GM12878 (cell line): ENCODE data around the gene COMMD1. TPM values are rescaled to one million over a fixed set of nuclear protein-coding genes. Genes with fewer than 3 reads are reported as not detected.

Experiments
- ATAC-seq: fragments of 200-7000 bp; cut with Tn5 transposase; 3 replicates; pipeline ENCODE4 v1.9.1; 2020; ENCODE audit warnings: mild to moderate bottlenecking, moderate library complexity
- BruUV-seq: library from RNA; stranded (reverse); fragments of 400-500 nt; replicated peaks from 2 replicates; lab custom pipeline; 2021; lab: Mats Ljungman, UMichigan
- CTCF ChIA-PET: fragments of 300-600 bp; sonication (Branson Sonifier 250); formaldehyde crosslinking; extraction: SDS; loops from one replicate; lab custom pipeline; 2021; ENCODE audit warnings: inconsistent platforms; lab: Yijun Ruan, JAX
- POLR2A ChIA-PET: fragments of 350-600 bp; formaldehyde crosslinking; extraction: SDS; loops from one replicate; lab custom pipeline; 2021; ENCODE audit warnings: inconsistent platforms; lab: Charles Lee
- RAD21 ChIA-PET: fragments of 300-600 bp; sonication (Branson Sonifier 250); formaldehyde crosslinking; loops from one replicate; lab custom pipeline; 2023; ENCODE audit warnings: antibody characterized with exemption; ENCODE audit not compliant: unreplicated experiment; lab: Charles Lee
- SMC1A ChIA-PET: fragments of 300-600 bp; sonication (Branson Sonifier 250); formaldehyde crosslinking; loops from one replicate; lab custom pipeline; 2023; ENCODE audit not compliant: unreplicated experiment, uncharacterized antibody; lab: Charles Lee
- DNase-seq: peaks from one replicate; pipeline ENCODE4 v3.0.0-alpha.2; 2011; ENCODE audit warnings: low read depth, low spot score
- FAIRE-seq: peaks from 3 replicates; lab custom pipeline; 2011; peaks lifted over from hg19 to GRCh38; lab: Jason Lieb, UNC
- H2AFZ ChIP-seq: 2 replicates; pipeline ENCODE4 v1.6.0; 2011; ENCODE audit warnings: low read depth, low read length, control low read depth; ENCODE audit not compliant: control insufficient read depth
- H3K27ac ChIP-seq: 2 replicates; pipeline ENCODE4 v1.5.1; 2011; ENCODE audit warnings: control low read depth; ENCODE audit not compliant: control insufficient read depth, insufficient read depth
- H3K27me3 ChIP-seq, 2 experiments: replicated peaks in 1 of 2; 2 replicates each; pipeline versions ENCODE4 v1.6.0 to v1.6.1; 2011; ENCODE audit warnings: low read length in 1 of 2; ENCODE audit not compliant: control insufficient read depth in 2 of 2, insufficient read depth in 2 of 2
- H3K36me3 ChIP-seq, 2 experiments: 2 replicates each; pipeline ENCODE4 v1.5.1; 2011; ENCODE audit warnings: low read length in 1 of 2; ENCODE audit not compliant: control insufficient read depth in 2 of 2, insufficient read depth in 2 of 2
- H3K4me1 ChIP-seq: 2 replicates; pipeline ENCODE4 v1.6.1; 2011; ENCODE audit warnings: mild to moderate bottlenecking, low read length, moderate library complexity, mixed read lengths; ENCODE audit not compliant: control insufficient read depth, insufficient read depth
- H3K4me2 ChIP-seq: 2 replicates; pipeline ENCODE4 v1.6.0; 2011; ENCODE audit warnings: control low read depth; ENCODE audit not compliant: control insufficient read depth, insufficient read depth
- H3K4me3 ChIP-seq: fragments of 200-600 bp; sonication (generic); 2 replicates; pipeline ENCODE4 v1.5.1; 2016
- H3K79me2 ChIP-seq: 2 replicates; pipeline ENCODE4 v1.6.0; 2011; ENCODE audit warnings: low read length; ENCODE audit not compliant: control insufficient read depth, insufficient read depth
- H3K9ac ChIP-seq: 2 replicates; pipeline ENCODE4 v1.8.0; 2011; ENCODE audit warnings: low read length, control low read depth, mixed read lengths; ENCODE audit not compliant: control insufficient read depth, insufficient read depth
- H3K9me3 ChIP-seq: replicated peaks from 3 replicates; pipeline ENCODE4 v1.5.1; 2011; ENCODE audit warnings: mild to moderate bottlenecking, low read length; ENCODE audit not compliant: control insufficient read depth, insufficient read depth
- H4K20me1 ChIP-seq: 2 replicates; pipeline ENCODE4 v1.6.0; 2011; ENCODE audit not compliant: control insufficient read depth, insufficient read depth
- EGR1 ChIP-seq, 2 experiments: IDR thresholded peaks; 1 replicate in 1 of 2; 2 replicates in 1 of 2; pipeline ENCODE4 v1.6.1; 2011 to 2012; ENCODE audit warnings: low read depth in 2 of 2, low read length in 2 of 2, borderline replicate concordance in 1 of 2, mild to moderate bottlenecking in 1 of 2, moderate library complexity in 1 of 2
- NFYB ChIP-seq: IDR thresholded peaks from 2 replicates; pipeline ENCODE4 v1.6.1; 2011; ENCODE audit warnings: low read depth, mild to moderate bottlenecking, low read length, improper control_type of control experiment, moderate library complexity; ENCODE audit not compliant: insufficient read depth
- SIX5 ChIP-seq: IDR thresholded peaks from 2 replicates; pipeline ENCODE4 v1.6.1; 2011; ENCODE audit warnings: mild to moderate bottlenecking, low read depth, low read length, moderate library complexity; ENCODE audit not compliant: severe bottlenecking
- WGBS: methylation state at CpG from one replicate; pipeline ENCODE4 v1.1.6; 2016; ENCODE audit warnings: low lambda C conversion rate; ENCODE audit not compliant: insufficient replicate concordance, insufficient coverage; ENCODE audit errors: missing lambda C conversion rate; 5-methylcytosine and 5-hydroxymethylcytosine counted together
- in situ Hi-C: fragments of 300-500 bp; cut with MboI; formaldehyde crosslinking; loops from 9 replicates; pipeline ENCODE4 v1.14.3; 2018; ENCODE audit warnings: mixed read lengths
- intact Hi-C: fragments of 100-400 bp; cut with micrococcal nuclease; formaldehyde crosslinking; loops from one replicate; pipeline ENCODE4 v1.14.2; 2022; ENCODE audit not compliant: unreplicated experiment
- polyA plus RNA-seq, 11 experiments: library from polyadenylated mRNA; depleted of rRNA in 4 of 11; unstranded in 6 of 11; stranded (reverse) in 5 of 11; fragments of >200 nt; fragmentation: Nextera tagmentation in 4 of 11; fragmentation: Illumina TruSeq in 1 of 11; extraction: Ambion mirVana in 4 of 11; extraction: Trizol in 1 of 11; gene quantifications; 1 replicate in 1 of 11; 2 replicates in 10 of 11; pipeline versions ENCODE4 v1.2.1 to v1.2.3, GENCODE V29; 2011 to 2016; ENCODE audit warnings: inconsistent platforms in 2 of 11, missing spikeins in 2 of 11, low read depth in 1 of 11
- total RNA-seq, 4 experiments: library from RNA; depleted of rRNA in 3 of 4; stranded (reverse); fragments of >200 nt in 3 of 4; fragmentation: Illumina TruSeq in 1 of 4; extraction: Trizol in 1 of 4; gene quantifications; 2 replicates each; pipeline versions ENCODE4 v1.2.1 to v1.2.3, GENCODE V29; 2013 to 2021
- TF ChIP-seq, protein P1 (sequence below): fragments of 150-350 bp; IDR thresholded peaks from 2 replicates; pipeline ENCODE4 v1.6.1; 2014; ENCODE audit warnings: mild to moderate bottlenecking, low read depth, low read length
- TF ChIP-seq, protein P2 (sequence below): fragments of 450-650 bp; formaldehyde crosslinking; IDR thresholded peaks from 2 replicates; pipeline ENCODE4 v1.4.0; 2020; ENCODE audit warnings: mild to moderate bottlenecking, moderate library complexity

The COMMD1 gene
- total and polyA plus RNA-seq, 10 of the 15 experiments (the other 5 are each of a cell fraction or from before 2014, with no cell fraction given) = 39.7 to 210 (median 53.7) TPM

DNA sequence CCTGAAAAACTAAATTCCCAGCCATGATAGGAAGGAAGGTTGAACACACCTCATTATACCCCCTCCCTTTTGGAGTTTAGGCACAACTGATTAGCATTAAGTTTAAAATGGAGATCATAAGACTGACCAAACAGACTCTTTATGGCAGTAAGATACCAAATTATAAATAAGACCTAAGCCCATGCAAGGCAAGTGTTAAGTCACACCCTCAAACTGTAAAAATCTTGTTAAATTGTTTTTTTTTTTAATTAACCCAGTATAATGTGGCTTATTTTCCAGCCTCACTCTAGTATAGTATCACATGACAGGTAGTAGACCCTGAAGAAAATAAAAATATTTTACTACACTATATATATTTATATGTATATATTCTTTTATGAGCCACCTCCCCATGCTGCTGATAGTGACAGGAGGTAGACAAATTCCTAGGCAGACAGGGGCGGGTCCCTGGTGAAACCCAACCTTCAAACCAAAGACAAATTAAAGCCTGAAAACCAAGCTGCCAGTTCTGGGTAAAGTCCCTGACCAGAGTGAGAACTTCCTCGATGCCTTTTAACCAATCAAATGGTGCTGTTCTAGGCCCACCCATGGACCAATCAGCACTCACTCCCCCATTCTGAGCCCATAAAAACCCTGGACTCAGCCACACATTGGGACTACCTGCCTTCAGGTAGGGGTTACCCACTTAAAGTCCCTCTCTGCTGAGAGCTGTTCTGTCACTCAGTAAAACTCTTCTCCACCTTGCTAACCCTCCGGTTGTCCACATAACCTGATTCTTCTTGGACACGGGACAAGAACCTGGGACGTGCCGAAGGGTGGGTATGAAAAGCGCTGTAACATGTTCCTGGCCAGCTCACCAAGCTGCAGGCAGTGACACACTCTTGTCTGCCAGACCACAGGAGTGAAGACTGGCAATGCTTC, 166.5 kb downstream of the COMMD1 start:
- RAD21 ChIA-PET = no interaction called here
- no peak for DNase-seq
- Histone ChIP-seq H3K9ac (no peak overlapping the region), H3K4me1 (no peaks in the 10 kb centered on the region), H3K4me2 (no peak overlapping the region), H3K79me2 (no peaks in the 10 kb centered on the region), H3K4me3 (no peak overlapping the region), H3K9me3 (peaks cover 10% of the 10 kb centered on the region; the same call in 2 of the 3 replicates), H3K27ac (no peak overlapping the region), H3K36me3 (peaks cover 0 to 5% of the 10 kb centered on the region in 2 experiments; a peak in 2 of 4 replicates), H3K27me3 (no peaks in the 10 kb centered on the region), H2AFZ (no peak overlapping the region), H4K20me1 (no peaks in the 10 kb centered on the region)
- TF ChIP-seq, protein P1, sequence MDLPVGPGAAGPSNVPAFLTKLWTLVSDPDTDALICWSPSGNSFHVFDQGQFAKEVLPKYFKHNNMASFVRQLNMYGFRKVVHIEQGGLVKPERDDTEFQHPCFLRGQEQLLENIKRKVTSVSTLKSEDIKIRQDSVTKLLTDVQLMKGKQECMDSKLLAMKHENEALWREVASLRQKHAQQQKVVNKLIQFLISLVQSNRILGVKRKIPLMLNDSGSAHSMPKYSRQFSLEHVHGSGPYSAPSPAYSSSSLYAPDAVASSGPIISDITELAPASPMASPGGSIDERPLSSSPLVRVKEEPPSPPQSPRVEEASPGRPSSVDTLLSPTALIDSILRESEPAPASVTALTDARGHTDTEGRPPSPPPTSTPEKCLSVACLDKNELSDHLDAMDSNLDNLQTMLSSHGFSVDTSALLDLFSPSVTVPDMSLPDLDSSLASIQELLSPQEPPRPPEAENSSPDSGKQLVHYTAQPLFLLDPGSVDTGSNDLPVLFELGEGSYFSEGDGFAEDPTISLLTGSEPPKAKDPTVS = no peak
- TF ChIP-seq EGR1 (IDR thresholded peaks at IDR 0.05; ENCODE audit: borderline replicate concordance in 1 of 2, low read depth in 2 of 2, low read length in 2 of 2) (no peak), NFYB (0 out of 2 replicates have a peak, but pooled peaks have one; percentile 14), SIX5 (no peak)
- TF ChIP-seq, protein P2, sequence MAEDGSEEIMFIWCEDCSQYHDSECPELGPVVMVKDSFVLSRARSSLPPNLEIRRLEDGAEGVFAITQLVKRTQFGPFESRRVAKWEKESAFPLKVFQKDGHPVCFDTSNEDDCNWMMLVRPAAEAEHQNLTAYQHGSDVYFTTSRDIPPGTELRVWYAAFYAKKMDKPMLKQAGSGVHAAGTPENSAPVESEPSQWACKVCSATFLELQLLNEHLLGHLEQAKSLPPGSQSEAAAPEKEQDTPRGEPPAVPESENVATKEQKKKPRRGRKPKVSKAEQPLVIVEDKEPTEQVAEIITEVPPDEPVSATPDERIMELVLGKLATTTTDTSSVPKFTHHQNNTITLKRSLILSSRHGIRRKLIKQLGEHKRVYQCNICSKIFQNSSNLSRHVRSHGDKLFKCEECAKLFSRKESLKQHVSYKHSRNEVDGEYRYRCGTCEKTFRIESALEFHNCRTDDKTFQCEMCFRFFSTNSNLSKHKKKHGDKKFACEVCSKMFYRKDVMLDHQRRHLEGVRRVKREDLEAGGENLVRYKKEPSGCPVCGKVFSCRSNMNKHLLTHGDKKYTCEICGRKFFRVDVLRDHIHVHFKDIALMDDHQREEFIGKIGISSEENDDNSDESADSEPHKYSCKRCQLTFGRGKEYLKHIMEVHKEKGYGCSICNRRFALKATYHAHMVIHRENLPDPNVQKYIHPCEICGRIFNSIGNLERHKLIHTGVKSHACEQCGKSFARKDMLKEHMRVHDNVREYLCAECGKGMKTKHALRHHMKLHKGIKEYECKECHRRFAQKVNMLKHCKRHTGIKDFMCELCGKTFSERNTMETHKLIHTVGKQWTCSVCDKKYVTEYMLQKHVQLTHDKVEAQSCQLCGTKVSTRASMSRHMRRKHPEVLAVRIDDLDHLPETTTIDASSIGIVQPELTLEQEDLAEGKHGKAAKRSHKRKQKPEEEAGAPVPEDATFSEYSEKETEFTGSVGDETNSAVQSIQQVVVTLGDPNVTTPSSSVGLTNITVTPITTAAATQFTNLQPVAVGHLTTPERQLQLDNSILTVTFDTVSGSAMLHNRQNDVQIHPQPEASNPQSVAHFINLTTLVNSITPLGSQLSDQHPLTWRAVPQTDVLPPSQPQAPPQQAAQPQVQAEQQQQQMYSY (CRISPR knock-in tag) = no peak
- 99% methylated on average over 7 of the region's 7 CpGs for WGBS
- in situ Hi-C loops (no loop called here), intact Hi-C loops (no loop called here)
- no peak for FAIRE-seq
- no TSS peak for BruUV-seq
- POLR2A ChIA-PET = no interaction called here
- CTCF ChIA-PET = no interaction called here
- SMC1A ChIA-PET = no interaction called here
- ATAC-seq = no peak
